ENCODE data around the gene CHRNA4. TPM values are rescaled to one million over a fixed set of nuclear protein-coding genes. Genes with fewer than 3 reads are reported as not detected.

The CHRNA4 gene
- total and polyA plus RNA-seq, 10 of the 15 experiments (the other 5 are each of a cell fraction or from before 2014, with no cell fraction given), result 0.04 to 0.41 (median 0.06) TPM; not detected in 5

GRCh38 chr20:63406617-63407245 lies 45.6 kb upstream of the CHRNA4 start:
- WGBS (ENCODE audit: insufficient coverage, insufficient replicate concordance, low lambda C conversion rate, missing lambda C conversion rate), result 77% methylated on average over 54 of the region's 60 CpGs
- no TSS peak for BruUV-seq (replicated peaks)
- ATAC-seq (no peak), FAIRE-seq (no peak), DNase-seq (ENCODE audit: low read depth, low spot score) (no peak)
- SMC1A ChIA-PET (ENCODE audit: uncharacterized antibody, unreplicated experiment), result no interaction called here
- in situ Hi-C loops (cut with MboI), result no loop called here
- Histone ChIP-seq H3K27ac (ENCODE audit: control insufficient read depth, insufficient read depth) (no peak overlapping the region), H3K4me3 (no peak overlapping the region), H3K27me3 (replicated peaks in 1 of 2; ENCODE audit: control insufficient read depth in 2 of 2, insufficient read depth in 2 of 2, low read length in 1 of 2) (no peaks in the 10 kb centered on the region), H3K9ac (ENCODE audit: control insufficient read depth, insufficient read depth, low read length) (no peak overlapping the region), H3K9me3 (replicated peaks; ENCODE audit: control insufficient read depth, insufficient read depth, low read length) (no peaks in the 10 kb centered on the region; the same call in 2 of the 3 replicates), H3K4me1 (ENCODE audit: control insufficient read depth, insufficient read depth, low read length) (no peaks in the 10 kb centered on the region), H4K20me1 (ENCODE audit: control insufficient read depth, insufficient read depth) (no peaks in the 10 kb centered on the region), H3K4me2 (ENCODE audit: control insufficient read depth, insufficient read depth) (no peak overlapping the region), H3K79me2 (ENCODE audit: control insufficient read depth, insufficient read depth, low read length) (no peaks in the 10 kb centered on the region), H2AFZ (ENCODE audit: control insufficient read depth, low read depth, low read length) (no peak overlapping the region), H3K36me3 (ENCODE audit: control insufficient read depth in 2 of 2, insufficient read depth in 2 of 2, low read length in 1 of 2) (no peaks in the 10 kb centered on the region)
- RAD21 ChIA-PET (ENCODE audit: unreplicated experiment), result no interaction called here
- intact Hi-C loops (cut with micrococcal nuclease; ENCODE audit: unreplicated experiment), result no loop called here
- POLR2A ChIA-PET, result no interaction called here
- TF ChIP-seq FOS (IDR thresholded peaks at IDR 0.05; ENCODE audit: borderline replicate concordance, extremely low read depth, insufficient read length) (no peak), ASH2L (IDR thresholded peaks at IDR 0.05; ENCODE audit: borderline replicate concordance, low read depth) (no peak), SMC3 (IDR thresholded peaks at IDR 0.05; ENCODE audit: borderline replicate concordance, low read length) (no peak), POLR2AphosphoS2 (IDR thresholded peaks at IDR 0.05; ENCODE audit: low read depth, low read length) (no peak), BCLAF1 (IDR thresholded peaks at IDR 0.05) (no peak), E4F1 (IDR thresholded peaks at IDR 0.05; ENCODE audit: borderline replicate concordance, partially characterized antibody) (no peak), NRF1 (conservative IDR thresholded peaks at IDR 0.05; ENCODE audit: low read depth, low read length) (no peak), MAX (IDR thresholded peaks at IDR 0.05; ENCODE audit: low read depth, low read length) (no peak), NR2C2 (IDR thresholded peaks at IDR 0.05; ENCODE audit: borderline replicate concordance, control insufficient read depth, insufficient read length, low read depth) (no peak), TAF1 (IDR thresholded peaks at IDR 0.05; ENCODE audit: borderline replicate concordance, low read depth, low read length) (no peak), KDM1A (IDR thresholded peaks at IDR 0.05; ENCODE audit: borderline replicate concordance) (no peak), NFYB (IDR thresholded peaks at IDR 0.05; ENCODE audit: insufficient read depth, low read depth, low read length) (no peak)
- TF ChIP-seq, protein P1, sequence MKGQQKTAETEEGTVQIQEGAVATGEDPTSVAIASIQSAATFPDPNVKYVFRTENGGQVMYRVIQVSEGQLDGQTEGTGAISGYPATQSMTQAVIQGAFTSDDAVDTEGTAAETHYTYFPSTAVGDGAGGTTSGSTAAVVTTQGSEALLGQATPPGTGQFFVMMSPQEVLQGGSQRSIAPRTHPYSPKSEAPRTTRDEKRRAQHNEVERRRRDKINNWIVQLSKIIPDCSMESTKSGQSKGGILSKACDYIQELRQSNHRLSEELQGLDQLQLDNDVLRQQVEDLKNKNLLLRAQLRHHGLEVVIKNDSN (IDR thresholded peaks at IDR 0.05; ENCODE audit: borderline replicate concordance, extremely low read length, insufficient read depth, low read depth, low read length), result no peak
- CTCF ChIA-PET, result no interaction called here
